Chondrocyte (in vitro differentiated cells): ENCODE measurements around the gene OR6C75. TPM values are rescaled to one million over a fixed set of nuclear protein-coding genes. Genes with fewer than 3 reads are reported as not detected.
"Not testable (repeated sequence)": the region's sequence is repeated elsewhere in the genome, so short reads cannot be mapped to it uniquely, and the experiment has no call there.

Source experiments
- DNase-seq: peaks from one replicate; pipeline ENCODE4 v3.0.0; 2021; ENCODE audit warnings: mixed read lengths, low spot score
- H3K27ac Mint-ChIP-seq: one replicate; pipeline ENCODE4 v1.8.0; 2021; ENCODE audit warnings: mild to moderate bottlenecking, moderate library complexity, mixed read lengths; ENCODE audit not compliant: unreplicated experiment
- H3K27me3 Mint-ChIP-seq: 2 replicates; pipeline ENCODE4 v1.8.0; 2021; ENCODE audit warnings: low read depth, mixed read lengths
- H3K36me3 Mint-ChIP-seq: 2 replicates; pipeline ENCODE4 v1.8.0; 2021; ENCODE audit warnings: low read depth, mixed read lengths
- H3K4me1 Mint-ChIP-seq: 2 replicates; pipeline ENCODE4 v1.8.0; 2021; ENCODE audit warnings: low read depth, mild to moderate bottlenecking, mixed read lengths
- H3K4me3 Mint-ChIP-seq: one replicate; pipeline ENCODE4 v1.8.0; 2021; ENCODE audit warnings: mild to moderate bottlenecking, moderate library complexity, mixed read lengths; ENCODE audit not compliant: unreplicated experiment
- H3K9me3 Mint-ChIP-seq: 2 replicates; pipeline ENCODE4 v1.8.0; 2021; ENCODE audit warnings: low read depth, mixed read lengths
- total RNA-seq: library from RNA; stranded (reverse); gene quantifications from 3 replicates; pipeline ENCODE4 v1.2.1, GENCODE V29; 2021
- TF ChIP-seq, protein P1 (sequence below): fragments of 200-600 bp; sonication (generic); IDR thresholded peaks from 2 replicates; pipeline ENCODE4 v1.5.0; 2021; ENCODE audit warnings: antibody characterized with exemption, mild to moderate bottlenecking, moderate library complexity

OR6C75 gene
- total RNA-seq, 1 donor from 2014 or later = not detected

GRCh38 chr12:55400229-55400628, 37.5 kb downstream of the OR6C75 start, which contains the start of gene OR6C65:
TSS of gene OR6C65 (plus strand) at chr12:55400529. CDS start at chr12:55400529, 0 bp downstream.
- Mint-ChIP-seq H3K27me3 (peaks cover 10% of the 10 kb centered on the region), H3K36me3 (no peaks in the 10 kb centered on the region), H3K4me1 (no peaks in the 10 kb centered on the region), H3K4me3 (no peak within 1 kb of the TSS), H3K9me3 (peaks cover 8% of the 10 kb centered on the region), H3K27ac (no peak within 1 kb of the TSS)
- TF ChIP-seq, protein P1, sequence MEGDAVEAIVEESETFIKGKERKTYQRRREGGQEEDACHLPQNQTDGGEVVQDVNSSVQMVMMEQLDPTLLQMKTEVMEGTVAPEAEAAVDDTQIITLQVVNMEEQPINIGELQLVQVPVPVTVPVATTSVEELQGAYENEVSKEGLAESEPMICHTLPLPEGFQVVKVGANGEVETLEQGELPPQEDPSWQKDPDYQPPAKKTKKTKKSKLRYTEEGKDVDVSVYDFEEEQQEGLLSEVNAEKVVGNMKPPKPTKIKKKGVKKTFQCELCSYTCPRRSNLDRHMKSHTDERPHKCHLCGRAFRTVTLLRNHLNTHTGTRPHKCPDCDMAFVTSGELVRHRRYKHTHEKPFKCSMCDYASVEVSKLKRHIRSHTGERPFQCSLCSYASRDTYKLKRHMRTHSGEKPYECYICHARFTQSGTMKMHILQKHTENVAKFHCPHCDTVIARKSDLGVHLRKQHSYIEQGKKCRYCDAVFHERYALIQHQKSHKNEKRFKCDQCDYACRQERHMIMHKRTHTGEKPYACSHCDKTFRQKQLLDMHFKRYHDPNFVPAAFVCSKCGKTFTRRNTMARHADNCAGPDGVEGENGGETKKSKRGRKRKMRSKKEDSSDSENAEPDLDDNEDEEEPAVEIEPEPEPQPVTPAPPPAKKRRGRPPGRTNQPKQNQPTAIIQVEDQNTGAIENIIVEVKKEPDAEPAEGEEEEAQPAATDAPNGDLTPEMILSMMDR = no peak
- DNase-seq = no peak

- H3K27me3 Mint-ChIP-seq = peaks cover 8% of the 10 kb centered on the region
- H3K36me3 Mint-ChIP-seq = no peaks in the 10 kb centered on the region
- no peak overlapping the region for H3K27ac Mint-ChIP-seq
- no peak overlapping the region for H3K4me3 Mint-ChIP-seq
- DNase-seq = no peak
- no peaks in the 10 kb centered on the region for H3K4me1 Mint-ChIP-seq
- H3K9me3 Mint-ChIP-seq = peaks cover 18% of the 10 kb centered on the region
- TF ChIP-seq, protein P1 = no peak
Observed at GRCh38 chr12:55407866-55408265, 45.1 kb downstream of the OR6C75 start.

DNA sequence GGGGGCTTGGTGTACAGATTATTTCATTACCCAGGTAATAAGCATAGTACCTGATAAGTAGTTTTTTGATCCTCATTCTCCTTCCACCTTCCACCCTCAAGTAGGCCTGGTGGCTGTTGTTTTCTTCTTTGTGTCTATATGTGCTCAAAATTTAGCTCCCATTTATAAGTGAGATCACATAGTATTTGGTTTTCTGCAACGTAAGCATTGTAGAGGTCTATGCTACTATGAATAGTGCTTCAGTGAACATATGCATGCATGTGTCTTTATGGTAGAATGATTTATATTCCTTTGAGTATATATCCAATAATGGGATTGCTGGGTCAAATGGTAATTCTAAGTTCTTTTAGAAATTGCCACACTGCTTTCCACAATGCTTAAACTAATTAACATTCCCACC, 46.4 kb downstream of the OR6C75 start:
- not testable (repeated sequence) for H3K36me3 Mint-ChIP-seq, H3K4me3 Mint-ChIP-seq, H3K27me3 Mint-ChIP-seq, DNase-seq, H3K4me1 Mint-ChIP-seq, H3K27ac Mint-ChIP-seq
- H3K9me3 Mint-ChIP-seq = peaks cover 14% of the 10 kb centered on the region

DNA sequence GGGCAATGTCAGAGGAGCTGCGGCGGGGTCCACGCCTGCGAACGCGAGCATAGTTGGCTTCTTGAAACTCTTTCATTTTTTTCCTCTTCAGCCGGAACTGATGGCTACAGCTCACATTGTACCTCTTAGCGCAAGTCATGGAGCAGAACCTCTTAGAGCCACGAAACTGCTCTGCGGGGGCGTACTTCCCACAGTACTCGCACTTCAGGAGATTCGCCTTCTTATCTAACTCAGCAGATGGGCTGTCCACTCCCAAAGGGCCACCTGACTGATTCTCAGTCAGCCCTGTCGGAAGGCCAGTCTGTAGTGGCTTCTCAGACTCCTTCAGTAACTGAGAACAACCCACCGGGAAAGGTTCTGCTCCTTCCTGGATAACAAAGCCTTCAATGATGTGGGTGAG, 49.4 kb downstream of the OR6C75 start:
- Mint-ChIP-seq H3K9me3 (peaks cover 14% of the 10 kb centered on the region), H3K27me3 (peaks cover 15% of the 10 kb centered on the region)
- not testable (repeated sequence) for H3K27ac Mint-ChIP-seq, H3K36me3 Mint-ChIP-seq, H3K4me3 Mint-ChIP-seq, H3K4me1 Mint-ChIP-seq, DNase-seq

GRCh38 chr12:55413498-55414388, 51.0 kb downstream of the OR6C75 start:
- H3K4me1 Mint-ChIP-seq, DNase-seq, H3K9me3 Mint-ChIP-seq, H3K36me3 Mint-ChIP-seq, H3K27ac Mint-ChIP-seq, H3K4me3 Mint-ChIP-seq: not testable (repeated sequence)
- H3K27me3 Mint-ChIP-seq = peaks cover 16% of the 10 kb centered on the region

DNA sequence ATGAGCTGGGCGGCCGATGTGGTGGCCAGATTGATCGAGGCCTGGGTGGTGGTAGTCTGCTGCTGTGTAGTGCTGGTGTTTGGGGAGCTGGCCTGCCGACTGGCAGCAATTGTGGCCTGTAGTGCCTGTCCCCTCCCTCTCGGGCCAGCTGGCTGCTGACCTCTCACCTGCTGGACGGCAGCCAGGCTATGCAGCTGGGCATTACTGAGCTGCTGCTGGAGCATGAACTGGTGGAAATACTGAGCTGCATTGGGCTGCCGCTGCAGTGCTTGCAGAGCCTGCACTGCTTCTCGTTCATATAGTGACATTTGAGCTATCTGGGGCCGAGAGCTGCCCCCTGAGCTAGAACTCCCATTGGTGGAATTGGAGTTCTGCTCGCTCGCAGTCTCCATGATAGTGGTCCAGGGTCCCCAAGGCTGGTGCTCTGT, 51.6 kb downstream of the OR6C75 start:
- DNase-seq, H3K4me1 Mint-ChIP-seq, H3K27ac Mint-ChIP-seq, H3K36me3 Mint-ChIP-seq, H3K9me3 Mint-ChIP-seq: not testable (repeated sequence)
- H3K27me3 Mint-ChIP-seq = peaks cover 16% of the 10 kb centered on the region
- H3K4me3 Mint-ChIP-seq = peak overlapping the region; percentile 53

- not testable (repeated sequence) for H3K4me1 Mint-ChIP-seq, H3K36me3 Mint-ChIP-seq, H3K9me3 Mint-ChIP-seq, DNase-seq, H3K27ac Mint-ChIP-seq
- H3K27me3 Mint-ChIP-seq = peaks cover 16% of the 10 kb centered on the region
- peak overlapping the region; percentile 55 for H3K4me3 Mint-ChIP-seq
Observed at GRCh38 chr12:55414889-55415288, 52.1 kb downstream of the OR6C75 start.
